Testis (tissue), 2 donors: ENCODE data around the gene MACROD2.

Experiments
- CTCF ChIP-seq, 3 experiments: fragments of 450-650 bp in 2 of 3; fragments of 200-600 bp in 1 of 3; sonication (generic) in 1 of 3; IDR thresholded peaks; one replicate each; pipeline ENCODE4 v1.5.1; 2016 to 2019; ENCODE audit warnings: antibody characterized with exemption in 3 of 3, mild to moderate bottlenecking in 2 of 3, moderate library complexity in 1 of 3
- POLR2A ChIP-seq: fragments of 450-650 bp; IDR thresholded peaks from one replicate; pipeline ENCODE4 v1.6.1; 2017; ENCODE audit warnings: antibody characterized with exemption, mild to moderate bottlenecking, moderate library complexity

DNA sequence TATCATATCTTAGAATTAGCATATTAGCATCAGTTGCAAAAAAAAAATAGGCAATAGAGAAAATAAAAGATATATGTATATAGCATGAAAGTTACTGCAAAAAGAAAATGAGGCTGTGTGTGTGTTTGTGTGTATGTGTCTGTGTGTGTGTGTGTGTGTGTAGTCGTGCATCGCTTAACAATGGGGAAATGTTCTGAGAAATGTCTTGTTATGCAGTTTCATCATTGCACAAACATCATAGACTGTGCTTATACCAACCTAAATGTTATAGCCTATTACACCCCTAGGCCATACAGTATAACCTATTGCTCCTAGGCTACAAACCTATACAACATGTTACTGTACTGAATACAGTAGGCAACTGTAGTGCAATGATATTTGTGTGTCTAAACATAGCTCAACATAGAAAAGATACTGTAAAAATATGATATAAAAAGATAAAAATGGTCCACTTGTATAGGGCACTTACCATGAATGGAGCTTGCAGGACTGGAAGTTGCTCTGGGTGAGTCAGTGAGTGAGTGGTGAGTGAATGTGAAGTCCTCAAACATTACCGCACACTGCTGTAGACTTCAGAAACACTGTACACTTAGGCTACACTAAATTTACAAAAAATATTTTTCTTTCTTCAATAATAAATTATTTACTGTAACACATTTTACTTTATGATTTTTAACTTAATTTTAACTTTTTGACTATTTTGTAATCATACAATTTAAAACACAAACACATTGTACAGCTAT lies 1772.9 kb downstream of the MACROD2 start:
- TF ChIP-seq CTCF (IDR thresholded peaks at IDR 0.05), result no peak
- no peak for TF ChIP-seq POLR2A
